Keratinocyte (primary cell): ENCODE data around the gene LCE2B. TPM values are rescaled to one million over a fixed set of nuclear protein-coding genes. Genes with fewer than 3 reads are reported as not detected.

Experiments used
- DNase-seq: peaks from one replicate; pipeline ENCODE4 v3.0.0-alpha.2; 2011; ENCODE audit warnings: low read depth, missing footprints, low spot score
- FAIRE-seq: peaks from 2 replicates; lab custom pipeline; 2011; peaks lifted over from hg19 to GRCh38; lab: Jason Lieb, UNC
- H2AFZ ChIP-seq: 2 replicates; pipeline ENCODE4 v1.6.0; 2012; ENCODE audit warnings: low read length, control low read depth, inconsistent platforms; ENCODE audit not compliant: control insufficient read depth
- H3K27ac ChIP-seq: 2 replicates; pipeline ENCODE4 v1.5.1; 2011; ENCODE audit warnings: low read length; ENCODE audit not compliant: control insufficient read depth, insufficient read depth
- H3K27me3 ChIP-seq: 3 replicates; pipeline ENCODE4 v1.6.0; 2011; ENCODE audit warnings: low read length; ENCODE audit not compliant: control insufficient read depth, insufficient read depth; ENCODE audit errors: extremely low read depth
- H3K36me3 ChIP-seq, 2 experiments: 2 replicates in 1 of 2; 3 replicates in 1 of 2; pipeline ENCODE4 v1.5.1; 2011; ENCODE audit warnings: low read length in 2 of 2, mild to moderate bottlenecking in 1 of 2; ENCODE audit not compliant: control insufficient read depth in 2 of 2, insufficient read depth in 2 of 2; ENCODE audit errors: extremely low read depth in 1 of 2
- H3K4me1 ChIP-seq: 3 replicates; pipeline ENCODE4 v1.5.1; 2011; ENCODE audit warnings: low read length; ENCODE audit not compliant: control insufficient read depth, insufficient read depth; ENCODE audit errors: extremely low read depth
- H3K4me2 ChIP-seq: 3 replicates; pipeline ENCODE4 v1.6.0; 2011; ENCODE audit warnings: low read depth, low read length; ENCODE audit not compliant: control insufficient read depth, insufficient read depth; ENCODE audit errors: extremely low read depth
- H3K4me3 ChIP-seq, 3 experiments: fragments of 200-600 bp in 1 of 3; sonication (generic) in 1 of 3; 2 replicates in 2 of 3; 3 replicates in 1 of 3; pipeline ENCODE4 v1.5.1; 2011 to 2016; ENCODE audit warnings: low read length in 3 of 3, mild to moderate bottlenecking in 3 of 3, control low read depth in 2 of 3, inconsistent platforms in 1 of 3, low read depth in 1 of 3, mixed read lengths in 1 of 3, mixed run types in 1 of 3, moderate library complexity in 1 of 3; ENCODE audit not compliant: control insufficient read depth in 2 of 3, insufficient read depth in 2 of 3; ENCODE audit errors: extremely low read depth in 1 of 3
- H3K79me2 ChIP-seq: 2 replicates; pipeline ENCODE4 v1.6.0; 2012; ENCODE audit warnings: low read length; ENCODE audit not compliant: control insufficient read depth, insufficient read depth
- H3K9ac ChIP-seq: 3 replicates; pipeline ENCODE4 v1.6.0; 2011; ENCODE audit warnings: low read length; ENCODE audit not compliant: control insufficient read depth, insufficient read depth; ENCODE audit errors: extremely low read depth
- H3K9me1 ChIP-seq: 3 replicates; pipeline ENCODE4 v1.6.0; 2011; ENCODE audit warnings: low read length; ENCODE audit not compliant: control insufficient read depth, insufficient read depth; ENCODE audit errors: extremely low read depth
- H3K9me3 ChIP-seq: 2 replicates; pipeline ENCODE4 v1.5.1; 2012; ENCODE audit warnings: low read depth, low read length; ENCODE audit not compliant: control insufficient read depth
- H4K20me1 ChIP-seq: 3 replicates; pipeline ENCODE4 v1.6.0; 2011; ENCODE audit warnings: low read length; ENCODE audit not compliant: control insufficient read depth, insufficient read depth; ENCODE audit errors: extremely low read depth
- EZH2 ChIP-seq: IDR thresholded peaks from one replicate; pipeline ENCODE4 v1.6.1; 2012; ENCODE audit warnings: inconsistent platforms, mild to moderate bottlenecking, low read length, moderate library complexity
- dilution Hi-C: fragments of 300-500 bp; cut with MboI; formaldehyde crosslinking; loops from one replicate; pipeline ENCODE4 v1.7.0; 2020; ENCODE audit warnings: low sequenced_read_pairs; ENCODE audit not compliant: extremely low pct_ligation_motif_present
- polyA plus RNA-seq, 5 experiments: library from polyadenylated mRNA; depleted of rRNA in 3 of 5; stranded (reverse) in 3 of 5; stranded (forward) in 1 of 5; unstranded in 1 of 5; fragments of >200 nt; gene quantifications; 1 replicate in 1 of 5; 2 replicates in 3 of 5; 3 replicates in 1 of 5; pipeline versions ENCODE4 v1.2.1 to v1.2.3, GENCODE V29; 2011 to 2012; ENCODE audit warnings: missing spikeins in 2 of 5, low read depth in 1 of 5, low replicate concordance in 1 of 5
- TF ChIP-seq, protein P1 (sequence below), 3 experiments: IDR thresholded peaks in 1 of 3; conservative IDR thresholded peaks in 1 of 3; optimal IDR thresholded peaks in 1 of 3; 2 replicates in 2 of 3; 3 replicates in 1 of 3; pipeline versions ENCODE3 to v1.5.1; 2011; ENCODE audit warnings: low read length in 3 of 3, mild to moderate bottlenecking in 3 of 3, moderate library complexity in 2 of 3, control low read depth in 1 of 3, inconsistent platforms in 1 of 3; ENCODE audit not compliant: insufficient read depth in 2 of 3; ENCODE audit errors: extremely low read depth in 1 of 3

The LCE2B gene
- polyA plus RNA-seq, 1 donor (not counting 4 experiments of a cell fraction or from before 2014, with no cell fraction given), result 0.49 TPM

DNA sequence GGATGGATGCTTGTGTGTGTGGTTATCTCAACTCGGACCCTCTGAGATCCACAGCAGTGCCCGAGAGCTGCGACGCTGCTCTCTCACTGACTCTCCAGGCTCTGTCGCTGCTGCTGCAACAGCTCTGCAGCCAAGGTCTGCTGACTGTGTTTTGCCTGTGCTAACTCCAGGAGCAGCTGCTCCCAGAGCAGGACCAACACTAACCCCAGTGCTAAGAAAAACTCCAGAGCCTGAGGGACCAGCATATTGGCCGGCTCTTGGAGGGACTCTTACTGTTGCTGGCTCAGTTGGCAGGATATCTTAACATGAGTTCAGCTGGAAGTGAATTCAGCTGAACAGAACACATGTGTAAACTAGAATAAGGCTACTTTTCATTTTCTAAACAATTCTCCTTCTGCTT is 6.5 kb upstream of the LCE2B start:
- no peak overlapping the region for H3K4me2 ChIP-seq
- H3K4me3 ChIP-seq, result no peak overlapping the region
- dilution Hi-C loops, result no loop called here
- no peak for DNase-seq
- H3K9me3 ChIP-seq, result no peaks in the 10 kb centered on the region
- no peaks in the 10 kb centered on the region for H4K20me1 ChIP-seq
- TF ChIP-seq, protein P1, sequence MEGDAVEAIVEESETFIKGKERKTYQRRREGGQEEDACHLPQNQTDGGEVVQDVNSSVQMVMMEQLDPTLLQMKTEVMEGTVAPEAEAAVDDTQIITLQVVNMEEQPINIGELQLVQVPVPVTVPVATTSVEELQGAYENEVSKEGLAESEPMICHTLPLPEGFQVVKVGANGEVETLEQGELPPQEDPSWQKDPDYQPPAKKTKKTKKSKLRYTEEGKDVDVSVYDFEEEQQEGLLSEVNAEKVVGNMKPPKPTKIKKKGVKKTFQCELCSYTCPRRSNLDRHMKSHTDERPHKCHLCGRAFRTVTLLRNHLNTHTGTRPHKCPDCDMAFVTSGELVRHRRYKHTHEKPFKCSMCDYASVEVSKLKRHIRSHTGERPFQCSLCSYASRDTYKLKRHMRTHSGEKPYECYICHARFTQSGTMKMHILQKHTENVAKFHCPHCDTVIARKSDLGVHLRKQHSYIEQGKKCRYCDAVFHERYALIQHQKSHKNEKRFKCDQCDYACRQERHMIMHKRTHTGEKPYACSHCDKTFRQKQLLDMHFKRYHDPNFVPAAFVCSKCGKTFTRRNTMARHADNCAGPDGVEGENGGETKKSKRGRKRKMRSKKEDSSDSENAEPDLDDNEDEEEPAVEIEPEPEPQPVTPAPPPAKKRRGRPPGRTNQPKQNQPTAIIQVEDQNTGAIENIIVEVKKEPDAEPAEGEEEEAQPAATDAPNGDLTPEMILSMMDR (optimal IDR thresholded peaks at IDR 0.05 in 1 of 3, IDR thresholded peaks at IDR 0.05 in 1 of 3, conservative IDR thresholded peaks at IDR 0.05 in 1 of 3; ENCODE audit: extremely low read depth in 1 of 3, insufficient read depth in 2 of 3, low read length in 3 of 3), result no peak
- TF ChIP-seq EZH2, result no peak
- no peaks in the 10 kb centered on the region for H3K9me1 ChIP-seq
- no peak overlapping the region for H3K27ac ChIP-seq
- H3K27me3 ChIP-seq, result peaks cover 17% of the 10 kb centered on the region
- no peak overlapping the region for H2AFZ ChIP-seq
- no peaks in the 10 kb centered on the region for H3K4me1 ChIP-seq
- H3K36me3 ChIP-seq, result no peaks in the 10 kb centered on the region
- no peak overlapping the region for H3K9ac ChIP-seq
- no peak for FAIRE-seq
- H3K79me2 ChIP-seq, result no peaks in the 10 kb centered on the region

- Histone ChIP-seq H3K4me3 (no peak overlapping the region), H3K4me1 (no peaks in the 10 kb centered on the region), H3K79me2 (no peaks in the 10 kb centered on the region), H4K20me1 (no peaks in the 10 kb centered on the region), H3K27ac (no peak overlapping the region), H3K9me3 (no peaks in the 10 kb centered on the region), H3K36me3 (no peaks in the 10 kb centered on the region), H3K9me1 (no peaks in the 10 kb centered on the region), H3K27me3 (peaks cover 17% of the 10 kb centered on the region), H2AFZ (no peak overlapping the region), H3K9ac (no peak overlapping the region), H3K4me2 (no peak overlapping the region)
- DNase-seq, result no peak
- dilution Hi-C loops, result no loop called here
- no peak for TF ChIP-seq EZH2
- TF ChIP-seq, protein P1 (optimal IDR thresholded peaks at IDR 0.05 in 1 of 3, IDR thresholded peaks at IDR 0.05 in 1 of 3, conservative IDR thresholded peaks at IDR 0.05 in 1 of 3; ENCODE audit: extremely low read depth in 1 of 3, insufficient read depth in 2 of 3, low read length in 3 of 3), result no peak
- no peak for FAIRE-seq
Measured at GRCh38 chr1:152681616-152682015, 4.3 kb upstream of the LCE2B start.
